ENCODE data around the gene MPPED1.

Gene MPPED1

DNA sequence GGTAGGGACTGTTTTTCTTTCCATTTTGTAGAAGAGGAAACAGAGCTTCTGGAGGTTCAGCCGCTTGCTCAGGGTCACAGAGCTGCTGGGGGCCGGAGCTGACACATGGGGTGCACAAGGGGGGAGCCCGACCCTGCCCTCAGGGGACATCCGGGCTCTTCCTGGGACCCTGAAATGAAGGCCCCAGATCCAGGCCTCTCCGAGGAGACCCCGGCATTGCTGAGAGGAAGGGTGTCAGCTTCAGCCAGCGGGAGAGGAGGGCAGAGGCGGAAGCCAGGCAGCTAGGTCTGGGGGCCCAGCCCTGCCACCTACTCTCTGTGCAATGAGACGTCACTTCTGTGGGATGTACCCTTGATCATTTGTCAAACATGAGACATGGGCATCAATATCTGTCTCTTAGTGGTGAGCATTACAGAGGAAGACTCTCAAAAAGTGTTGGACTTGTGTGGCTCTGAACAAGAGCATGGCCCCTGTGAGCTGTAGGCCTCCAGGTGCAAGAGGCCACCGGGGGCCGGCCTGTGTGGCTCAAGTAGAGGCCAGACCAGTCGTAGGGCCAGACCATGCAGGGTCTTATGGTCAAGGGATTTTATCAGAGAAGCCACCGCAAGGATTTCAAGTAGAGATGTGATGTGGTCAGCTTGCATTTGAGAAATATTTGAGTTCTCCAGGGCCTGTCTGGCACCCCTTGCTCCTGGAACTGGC is 10.3 kb downstream of the MPPED1 start:
- Histone ChIP-seq H3K23ac (ENCODE audit: low read length in 2 of 2) (no peak overlapping the region), H2BK15ac (ENCODE audit: low read depth, poor library complexity, severe bottlenecking) (no peak overlapping the region), H3K27me3 (ENCODE audit: control insufficient read depth in 1 of 2, insufficient read depth in 1 of 2, low read length in 2 of 2) (peaks cover 17 to 70% of the 10 kb centered on the region in 2 experiments), H4K91ac (ENCODE audit: low read length) (no peak overlapping the region), H2BK120ac (ENCODE audit: low read depth, low read length) (no peak overlapping the region), H2AK5ac (ENCODE audit: low read length, severe bottlenecking) (no peak overlapping the region), H3K4me1 (ENCODE audit: control insufficient read depth, insufficient read depth, low read depth, low read length) (no peaks in the 10 kb centered on the region), H3K4me3 (ENCODE audit: insufficient read depth in 1 of 2, low read depth in 1 of 2, low read length in 2 of 2) (no peak overlapping the region), H3K9me3 (ENCODE audit: control insufficient read depth, low read length) (no peaks in the 10 kb centered on the region), H3K18ac (ENCODE audit: low read depth in 1 of 2, low read length in 2 of 2) (no peak overlapping the region), H3K79me1 (replicated peaks; ENCODE audit: low read length, poor library complexity, severe bottlenecking) (no peaks in the 10 kb centered on the region), H3K36me3 (ENCODE audit: control insufficient read depth in 1 of 2, insufficient read depth in 2 of 2, low read depth in 1 of 2, low read length in 2 of 2) (no peaks in the 10 kb centered on the region), H3K4ac (ENCODE audit: low read depth in 1 of 2, low read length in 2 of 2) (no peak overlapping the region), H2BK12ac (ENCODE audit: low read length in 2 of 2) (no peak overlapping the region), H4K8ac (ENCODE audit: low read length) (no peak overlapping the region), H2AFZ (ENCODE audit: low read depth, low read length) (no peak overlapping the region), H2BK5ac (ENCODE audit: low read depth, low read length, poor library complexity, severe bottlenecking) (no peak overlapping the region), H3K9ac (ENCODE audit: low read length) (no peak overlapping the region), H3K4me2 (ENCODE audit: low read length, poor library complexity, severe bottlenecking) (no peak overlapping the region), H3K27ac (ENCODE audit: low read length, poor library complexity, severe bottlenecking) (no peak overlapping the region), H3K14ac (ENCODE audit: low read length in 2 of 2) (no peak overlapping the region)
- DNase-seq = no peak
- WGBS = 83% methylated on average over 13 of the region's 13 CpGs

DNA sequence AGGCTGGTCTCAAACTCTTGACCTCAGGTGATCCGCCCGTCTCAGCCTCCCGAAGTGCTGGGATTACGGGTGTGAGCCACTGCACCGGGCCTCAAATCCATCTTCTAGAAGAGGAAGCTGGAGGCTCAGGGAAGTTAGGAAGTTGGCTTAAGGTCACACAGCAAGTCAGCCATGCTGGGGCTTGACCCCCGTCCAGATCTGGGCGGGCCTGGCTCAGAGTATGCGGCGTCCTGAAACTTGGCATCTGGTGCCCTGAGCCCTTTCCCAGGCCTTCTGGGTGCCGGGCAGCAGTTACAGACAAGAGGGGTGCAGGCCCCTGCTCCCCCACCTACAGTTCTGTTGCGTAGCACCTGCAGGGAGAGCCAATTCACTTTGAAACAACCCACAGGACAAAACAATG is 11.2 kb downstream of the MPPED1 start:
- Histone ChIP-seq H2BK120ac (ENCODE audit: low read depth, low read length) (no peak overlapping the region), H4K8ac (ENCODE audit: low read length) (no peak overlapping the region), H2AK5ac (ENCODE audit: low read length, severe bottlenecking) (no peak overlapping the region), H3K27me3 (ENCODE audit: control insufficient read depth in 1 of 2, insufficient read depth in 1 of 2, low read length in 2 of 2) (peaks cover 18 to 71% of the 10 kb centered on the region in 2 experiments), H3K23ac (ENCODE audit: low read length in 2 of 2) (no peak overlapping the region), H3K4me2 (ENCODE audit: low read length, poor library complexity, severe bottlenecking) (no peak overlapping the region), H4K91ac (ENCODE audit: low read length) (no peak overlapping the region), H3K4me1 (ENCODE audit: control insufficient read depth, insufficient read depth, low read depth, low read length) (no peaks in the 10 kb centered on the region), H3K9me3 (ENCODE audit: control insufficient read depth, low read length) (no peaks in the 10 kb centered on the region), H2BK12ac (ENCODE audit: low read length in 2 of 2) (no peak overlapping the region), H3K4me3 (ENCODE audit: insufficient read depth in 1 of 2, low read depth in 1 of 2, low read length in 2 of 2) (no peak overlapping the region), H2BK15ac (ENCODE audit: low read depth, poor library complexity, severe bottlenecking) (no peak overlapping the region), H3K36me3 (ENCODE audit: control insufficient read depth in 1 of 2, insufficient read depth in 2 of 2, low read depth in 1 of 2, low read length in 2 of 2) (no peaks in the 10 kb centered on the region), H2BK5ac (ENCODE audit: low read depth, low read length, poor library complexity, severe bottlenecking) (no peak overlapping the region), H3K9ac (ENCODE audit: low read length) (no peak overlapping the region), H3K14ac (ENCODE audit: low read length in 2 of 2) (no peak overlapping the region), H3K27ac (ENCODE audit: low read length, poor library complexity, severe bottlenecking) (no peak overlapping the region), H3K79me1 (replicated peaks; ENCODE audit: low read length, poor library complexity, severe bottlenecking) (no peaks in the 10 kb centered on the region), H3K18ac (ENCODE audit: low read depth in 1 of 2, low read length in 2 of 2) (no peak overlapping the region), H3K4ac (ENCODE audit: low read depth in 1 of 2, low read length in 2 of 2) (no peak overlapping the region), H2AFZ (ENCODE audit: low read depth, low read length) (no peak overlapping the region)
- 83% methylated on average over 11 of the region's 11 CpGs for WGBS
- DNase-seq = no peak

DNA sequence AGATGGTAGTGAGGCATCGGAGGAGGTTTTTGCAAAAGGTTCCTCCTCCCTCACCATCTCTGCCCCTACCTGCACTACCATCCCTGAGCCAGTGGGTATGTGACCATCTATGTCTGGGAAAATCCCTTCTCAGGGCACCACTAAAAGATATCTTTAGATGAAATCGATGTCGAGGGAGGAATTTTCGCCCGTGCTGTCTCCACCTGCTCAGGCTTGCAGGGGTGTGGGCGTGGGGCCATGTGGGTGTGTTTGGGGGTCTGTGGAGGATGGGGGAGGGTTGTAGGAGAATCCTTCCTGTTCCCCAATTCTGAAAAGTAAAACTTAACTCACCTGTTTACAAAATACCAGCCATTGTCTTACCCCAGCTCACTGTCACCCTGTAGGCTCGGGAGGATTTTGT is 12.4 kb downstream of the MPPED1 start:
- H3K4me3 ChIP-seq (ENCODE audit: insufficient read depth in 1 of 2, low read depth in 1 of 2, low read length in 2 of 2) = no peak overlapping the region
- no peak overlapping the region for H2BK5ac ChIP-seq (ENCODE audit: low read depth, low read length, poor library complexity, severe bottlenecking)
- no peak overlapping the region for H2BK120ac ChIP-seq (ENCODE audit: low read depth, low read length)
- H2AK5ac ChIP-seq (ENCODE audit: low read length, severe bottlenecking) = no peak overlapping the region
- no peak overlapping the region for H3K4me2 ChIP-seq (ENCODE audit: low read length, poor library complexity, severe bottlenecking)
- H3K27me3 ChIP-seq (ENCODE audit: control insufficient read depth in 1 of 2, insufficient read depth in 1 of 2, low read length in 2 of 2) = peaks cover 17 to 72% of the 10 kb centered on the region in 2 experiments
- H3K9ac ChIP-seq (ENCODE audit: low read length) = no peak overlapping the region
- no peak for DNase-seq
- no peak overlapping the region for H4K91ac ChIP-seq (ENCODE audit: low read length)
- no peaks in the 10 kb centered on the region for H3K9me3 ChIP-seq (ENCODE audit: control insufficient read depth, low read length)
- H3K27ac ChIP-seq (ENCODE audit: low read length, poor library complexity, severe bottlenecking) = no peak overlapping the region
- 92% methylated on average over 5 of the region's 7 CpGs for WGBS
- H3K4ac ChIP-seq (ENCODE audit: low read depth in 1 of 2, low read length in 2 of 2) = no peak overlapping the region
- no peaks in the 10 kb centered on the region for H3K36me3 ChIP-seq (ENCODE audit: control insufficient read depth in 1 of 2, insufficient read depth in 2 of 2, low read depth in 1 of 2, low read length in 2 of 2)
- H3K14ac ChIP-seq (ENCODE audit: low read length in 2 of 2) = no peak overlapping the region
- no peak overlapping the region for H3K18ac ChIP-seq (ENCODE audit: low read depth in 1 of 2, low read length in 2 of 2)
- H2BK15ac ChIP-seq (ENCODE audit: low read depth, poor library complexity, severe bottlenecking) = no peak overlapping the region
- no peak overlapping the region for H2AFZ ChIP-seq (ENCODE audit: low read depth, low read length)
- H2BK12ac ChIP-seq (ENCODE audit: low read length in 2 of 2) = no peak overlapping the region
- no peaks in the 10 kb centered on the region for H3K79me1 ChIP-seq (replicated peaks; ENCODE audit: low read length, poor library complexity, severe bottlenecking)
- H4K8ac ChIP-seq (ENCODE audit: low read length) = no peak overlapping the region
- H3K23ac ChIP-seq (ENCODE audit: low read length in 2 of 2) = no peak overlapping the region
- H3K4me1 ChIP-seq (ENCODE audit: control insufficient read depth, insufficient read depth, low read depth, low read length) = no peaks in the 10 kb centered on the region

DNA sequence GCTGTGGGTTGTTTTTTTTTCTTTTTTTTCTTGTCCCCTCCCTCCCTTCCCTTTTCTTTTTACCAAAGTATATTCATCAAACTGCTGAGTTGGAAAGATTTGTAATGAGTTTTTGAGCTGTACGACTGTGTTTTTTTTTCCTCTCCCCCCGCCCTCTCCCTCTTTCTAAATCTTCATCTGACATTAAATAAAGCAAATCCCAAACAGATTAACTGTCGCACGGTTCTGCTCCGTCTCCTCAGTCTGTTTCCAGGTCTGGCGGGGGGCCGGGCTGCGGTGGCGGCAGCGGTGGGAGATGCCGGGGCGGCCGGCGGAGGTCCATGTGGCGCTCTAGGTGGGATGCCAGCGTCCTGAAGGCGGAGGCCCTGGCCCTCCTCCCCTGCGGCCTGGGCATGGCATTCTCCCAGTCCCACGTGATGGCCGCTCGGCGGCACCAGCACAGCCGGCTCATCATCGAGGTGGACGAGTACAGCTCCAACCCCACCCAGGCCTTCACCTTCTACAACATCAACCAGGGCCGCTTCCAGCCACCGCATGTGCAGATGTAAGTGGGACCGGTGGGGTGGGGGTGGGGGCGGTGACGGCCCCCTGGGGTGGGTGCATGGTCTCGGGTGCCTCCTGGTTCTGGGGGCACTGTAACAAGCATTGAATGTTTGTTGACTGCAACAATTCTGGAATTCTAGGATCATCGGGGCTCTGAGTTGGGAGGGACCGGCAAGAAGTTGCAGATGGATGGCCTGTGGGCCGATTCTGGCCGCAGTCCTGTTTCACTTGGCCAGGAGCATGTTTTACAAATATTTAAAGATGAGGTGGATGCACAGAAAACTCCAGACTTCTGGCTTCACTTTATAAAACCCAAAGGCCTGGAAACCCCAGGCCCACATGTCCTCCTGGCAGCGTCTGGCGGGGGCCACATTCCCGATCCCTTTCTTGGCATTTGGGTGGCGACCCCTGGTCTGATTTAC is 13.1 kb downstream of the MPPED1 start:
- H4K8ac ChIP-seq (ENCODE audit: low read length) = no peak overlapping the region
- no peak overlapping the region for H3K14ac ChIP-seq (ENCODE audit: low read length in 2 of 2)
- no peak overlapping the region for H2AK5ac ChIP-seq (ENCODE audit: low read length, severe bottlenecking)
- no peak overlapping the region for H3K9ac ChIP-seq (ENCODE audit: low read length)
- no peaks in the 10 kb centered on the region for H3K36me3 ChIP-seq (ENCODE audit: control insufficient read depth in 1 of 2, insufficient read depth in 2 of 2, low read depth in 1 of 2, low read length in 2 of 2)
- no peak overlapping the region for H3K27ac ChIP-seq (ENCODE audit: low read length, poor library complexity, severe bottlenecking)
- no peak overlapping the region for H2BK15ac ChIP-seq (ENCODE audit: low read depth, poor library complexity, severe bottlenecking)
- H2AFZ ChIP-seq (ENCODE audit: low read depth, low read length) = no peak overlapping the region
- H3K9me3 ChIP-seq (ENCODE audit: control insufficient read depth, low read length) = no peaks in the 10 kb centered on the region
- H3K4me2 ChIP-seq (ENCODE audit: low read length, poor library complexity, severe bottlenecking) = no peak overlapping the region
- no peak overlapping the region for H2BK120ac ChIP-seq (ENCODE audit: low read depth, low read length)
- H3K4me3 ChIP-seq (ENCODE audit: insufficient read depth in 1 of 2, low read depth in 1 of 2, low read length in 2 of 2) = no peak overlapping the region
- no peak overlapping the region for H2BK12ac ChIP-seq (ENCODE audit: low read length in 2 of 2)
- H3K27me3 ChIP-seq (ENCODE audit: control insufficient read depth in 1 of 2, insufficient read depth in 1 of 2, low read length in 2 of 2) = peaks cover 16 to 74% of the 10 kb centered on the region in 2 experiments
- no peak overlapping the region for H2BK5ac ChIP-seq (ENCODE audit: low read depth, low read length, poor library complexity, severe bottlenecking)
- H3K79me1 ChIP-seq (replicated peaks; ENCODE audit: low read length, poor library complexity, severe bottlenecking) = no peaks in the 10 kb centered on the region
- no peak for DNase-seq
- no peaks in the 10 kb centered on the region for H3K4me1 ChIP-seq (ENCODE audit: control insufficient read depth, insufficient read depth, low read depth, low read length)
- H3K23ac ChIP-seq (ENCODE audit: low read length in 2 of 2) = no peak overlapping the region
- 83% methylated on average over 27 of the region's 39 CpGs for WGBS
- H3K18ac ChIP-seq (ENCODE audit: low read depth in 1 of 2, low read length in 2 of 2) = no peak overlapping the region
- no peak overlapping the region for H3K4ac ChIP-seq (ENCODE audit: low read depth in 1 of 2, low read length in 2 of 2)
- H4K91ac ChIP-seq (ENCODE audit: low read length) = no peak overlapping the region
